ENCODE data around the gene PCNX2. TPM values are rescaled to one million over a fixed set of nuclear protein-coding genes. Genes with fewer than 3 reads are reported as not detected.

Gene PCNX2
- total and polyA plus RNA-seq, 9 donors: 5.7 to 26.0 (median 18.9) TPM

DNA sequence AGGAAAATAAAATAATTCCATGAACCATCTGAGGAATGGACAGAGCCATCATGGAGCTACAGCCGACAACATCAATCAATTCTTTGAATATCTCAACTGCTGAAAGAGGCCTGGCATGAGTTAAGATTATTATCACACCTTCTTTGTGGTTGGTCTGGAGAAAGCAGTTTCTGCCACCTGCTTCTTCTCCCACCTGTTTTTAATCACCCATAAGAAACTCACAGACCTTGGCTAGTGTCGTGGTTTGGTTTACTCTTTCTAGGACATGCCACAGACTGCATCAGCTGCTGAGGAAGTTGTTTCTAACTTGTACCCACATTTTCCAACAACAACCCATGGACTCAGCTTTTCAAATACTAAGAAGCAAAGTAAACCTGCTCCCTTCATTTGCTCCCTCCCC lies 279.6 kb downstream of the PCNX2 start:
- Histone ChIP-seq H3K36me3 (no peaks in the 10 kb centered on the region), H3K4me3 (no peak overlapping the region), H3K9me3 (no peaks in the 10 kb centered on the region), H3K27ac (no peak overlapping the region), H3K4me1 (ENCODE audit: insufficient read depth) (peaks cover 5% of the 10 kb centered on the region), H3K27me3 (no peaks in the 10 kb centered on the region)
- DNase-seq: no peak
- no peak for TF ChIP-seq POLR2A (IDR thresholded peaks at IDR 0.05)
- TF ChIP-seq, protein P1, sequence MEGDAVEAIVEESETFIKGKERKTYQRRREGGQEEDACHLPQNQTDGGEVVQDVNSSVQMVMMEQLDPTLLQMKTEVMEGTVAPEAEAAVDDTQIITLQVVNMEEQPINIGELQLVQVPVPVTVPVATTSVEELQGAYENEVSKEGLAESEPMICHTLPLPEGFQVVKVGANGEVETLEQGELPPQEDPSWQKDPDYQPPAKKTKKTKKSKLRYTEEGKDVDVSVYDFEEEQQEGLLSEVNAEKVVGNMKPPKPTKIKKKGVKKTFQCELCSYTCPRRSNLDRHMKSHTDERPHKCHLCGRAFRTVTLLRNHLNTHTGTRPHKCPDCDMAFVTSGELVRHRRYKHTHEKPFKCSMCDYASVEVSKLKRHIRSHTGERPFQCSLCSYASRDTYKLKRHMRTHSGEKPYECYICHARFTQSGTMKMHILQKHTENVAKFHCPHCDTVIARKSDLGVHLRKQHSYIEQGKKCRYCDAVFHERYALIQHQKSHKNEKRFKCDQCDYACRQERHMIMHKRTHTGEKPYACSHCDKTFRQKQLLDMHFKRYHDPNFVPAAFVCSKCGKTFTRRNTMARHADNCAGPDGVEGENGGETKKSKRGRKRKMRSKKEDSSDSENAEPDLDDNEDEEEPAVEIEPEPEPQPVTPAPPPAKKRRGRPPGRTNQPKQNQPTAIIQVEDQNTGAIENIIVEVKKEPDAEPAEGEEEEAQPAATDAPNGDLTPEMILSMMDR (IDR thresholded peaks at IDR 0.05): no peak
- WGBS, 3 donors: 41 to 69% (median 45%) methylated on average over 2 of the region's 2 CpGs
- intact Hi-C loops (cut with DNase I): no loop called here

DNA sequence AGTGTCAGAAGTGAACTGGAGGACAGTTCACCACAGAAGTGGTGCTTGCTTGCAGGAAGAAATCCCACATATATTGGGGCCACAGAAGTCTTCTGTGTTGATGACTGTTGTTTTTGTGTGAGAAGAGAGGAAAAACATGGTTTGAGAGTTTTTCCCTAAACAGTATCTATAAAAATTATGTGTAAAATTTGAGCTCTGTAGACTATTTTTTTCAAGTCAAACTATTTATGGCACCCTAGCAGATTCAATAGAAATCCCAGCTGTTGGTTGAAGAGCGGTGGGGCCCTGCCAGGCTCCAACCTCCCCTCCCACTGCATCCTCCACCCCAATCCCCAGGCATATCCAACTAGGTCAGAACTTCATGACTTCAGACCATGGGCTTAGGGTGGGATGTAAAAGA lies 283.5 kb downstream of the PCNX2 start:
- no peak for TF ChIP-seq EP300 (IDR thresholded peaks at IDR 0.05)
- Histone ChIP-seq H3K36me3 (no peaks in the 10 kb centered on the region), H3K4me3 (no peak overlapping the region), H3K27ac (no peak overlapping the region), H3K4me1 (ENCODE audit: insufficient read depth) (no peaks in the 10 kb centered on the region), H3K27me3 (no peaks in the 10 kb centered on the region), H3K9me3 (no peaks in the 10 kb centered on the region)
- no peak for DNase-seq
- intact Hi-C loops (cut with DNase I): no loop called here
- 81 to 85% (median 81%) methylated on average over 1 of the region's 1 CpG for WGBS, 3 donors

DNA sequence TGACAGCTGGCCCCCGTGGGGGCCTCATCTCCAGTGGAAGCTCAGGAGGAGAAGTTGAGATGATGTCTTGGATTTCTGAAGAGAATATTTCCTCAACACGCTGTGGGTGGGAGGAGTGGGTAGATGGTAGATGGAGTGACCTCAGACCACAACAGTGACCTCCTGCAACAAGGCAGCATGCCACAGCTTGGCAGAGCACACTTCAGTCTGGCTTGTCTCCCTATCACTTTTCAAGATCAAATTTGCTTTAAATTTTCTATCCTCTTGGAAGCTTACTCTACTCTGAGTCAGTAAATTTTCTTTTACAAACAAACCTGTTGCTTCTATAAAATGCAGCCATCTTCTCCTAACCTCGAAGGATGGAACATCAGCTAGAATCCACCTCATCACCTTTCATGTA lies 285.4 kb downstream of the PCNX2 start:
- intact Hi-C loops (cut with DNase I): no loop called here
- TF ChIP-seq EP300 (IDR thresholded peaks at IDR 0.05) (no peak), POLR2A (IDR thresholded peaks at IDR 0.05) (no peak)
- TF ChIP-seq, protein P1 (IDR thresholded peaks at IDR 0.05): no peak
- Histone ChIP-seq H3K4me3 (no peak overlapping the region), H3K36me3 (no peaks in the 10 kb centered on the region), H3K9me3 (no peaks in the 10 kb centered on the region), H3K27ac (no peak overlapping the region), H3K27me3 (no peaks in the 10 kb centered on the region), H3K4me1 (ENCODE audit: insufficient read depth) (no peaks in the 10 kb centered on the region)
- WGBS, 3 donors: 81 to 85% (median 81%) methylated on average over 3 of the region's 3 CpGs
- no peak for DNase-seq

DNA sequence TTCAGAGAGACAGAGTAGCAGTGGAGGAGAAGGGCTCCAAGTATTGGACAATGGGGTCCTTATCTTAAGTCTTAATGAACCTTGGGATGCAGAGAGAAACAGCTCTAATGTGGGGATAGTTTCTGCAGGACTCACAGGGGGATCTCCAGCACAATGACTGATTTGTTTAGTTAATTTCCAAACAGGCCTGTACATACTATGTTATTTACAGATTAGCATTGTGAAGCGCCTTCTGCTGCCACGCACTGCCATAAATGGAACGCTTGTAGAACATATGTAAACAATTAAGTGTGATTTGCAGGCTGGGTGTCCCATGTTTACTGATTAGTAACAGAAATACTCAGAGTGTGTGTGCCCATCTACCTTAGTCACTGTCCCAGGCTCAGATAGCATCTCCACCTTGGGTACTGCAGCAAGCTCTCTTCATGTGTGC lies 289.0 kb downstream of the PCNX2 start:
- TF ChIP-seq POLR2A (IDR thresholded peaks at IDR 0.05): no peak
- TF ChIP-seq, protein P1 (IDR thresholded peaks at IDR 0.05): no peak
- TF ChIP-seq EP300 (IDR thresholded peaks at IDR 0.05): no peak
- Histone ChIP-seq H3K4me3 (no peak overlapping the region), H3K27me3 (no peaks in the 10 kb centered on the region), H3K27ac (no peak overlapping the region), H3K36me3 (no peaks in the 10 kb centered on the region), H3K4me1 (ENCODE audit: insufficient read depth) (no peaks in the 10 kb centered on the region), H3K9me3 (no peaks in the 10 kb centered on the region)
- no peak for DNase-seq
- intact Hi-C loops (cut with DNase I): no loop called here
- WGBS, 3 donors: 96 to 97% (median 96%) methylated on average over 3 of the region's 3 CpGs

DNA sequence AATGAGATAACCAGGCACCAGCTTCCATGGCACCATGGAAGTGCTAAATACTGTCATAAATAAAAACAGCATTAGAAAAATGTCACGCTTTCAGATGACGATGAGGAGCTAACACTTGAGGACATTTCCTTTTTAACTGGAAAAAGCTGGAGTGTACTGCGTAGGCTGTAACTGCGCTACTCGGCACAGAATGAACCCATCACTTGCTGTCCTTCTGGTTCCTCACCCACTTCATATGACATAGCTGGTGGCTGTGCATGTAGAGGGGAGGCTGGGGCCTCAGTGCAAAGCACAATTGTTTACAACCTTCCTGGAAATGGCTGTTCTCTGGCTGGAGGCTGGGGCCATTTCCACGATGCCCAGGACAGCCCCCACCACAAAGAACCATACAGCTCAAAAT lies 289.4 kb downstream of the PCNX2 start:
- Histone ChIP-seq H3K4me3 (no peak overlapping the region), H3K27ac (no peak overlapping the region), H3K4me1 (ENCODE audit: insufficient read depth) (no peaks in the 10 kb centered on the region), H3K9me3 (no peaks in the 10 kb centered on the region), H3K27me3 (no peaks in the 10 kb centered on the region), H3K36me3 (no peaks in the 10 kb centered on the region)
- no peak for DNase-seq
- intact Hi-C loops (cut with DNase I): no loop called here
- TF ChIP-seq POLR2A (IDR thresholded peaks at IDR 0.05) (no peak), EP300 (IDR thresholded peaks at IDR 0.05) (no peak)
- TF ChIP-seq, protein P1 (IDR thresholded peaks at IDR 0.05): no peak
- WGBS, 3 donors: 86 to 94% (median 87%) methylated on average over 6 of the region's 6 CpGs
